IMR-90 (cell line): ENCODE data around the gene THRB. TPM values are rescaled to one million over a fixed set of nuclear protein-coding genes. Genes with fewer than 3 reads are reported as not detected.

Experiments
- ATAC-seq: fragments of 200-7000 bp; cut with Tn5 transposase; 2 replicates; pipeline ENCODE4 v1.9.1; 2020; ENCODE audit warnings: low read depth, mild to moderate bottlenecking, moderate library complexity
- BruUV-seq: library from RNA; stranded (reverse); fragments of 400-500 nt; replicated peaks from 2 replicates; lab custom pipeline; 2021; lab: Mats Ljungman, UMichigan
- CTCF ChIA-PET: fragments of 300-600 bp; formaldehyde crosslinking; extraction: SDS; loops from one replicate; lab custom pipeline; 2021; ENCODE audit warnings: antibody characterized with exemption; lab: Yijun Ruan, JAX
- POLR2A ChIA-PET: fragments of 300-600 bp; sonication (Branson Sonifier 250); formaldehyde crosslinking; loops from one replicate; lab custom pipeline; 2022; ENCODE audit warnings: antibody characterized with exemption; ENCODE audit not compliant: unreplicated experiment; lab: Charles Lee
- DNase-seq: peaks from one replicate; pipeline ENCODE4 v3.0.0; 2013
- H2AFZ ChIP-seq: replicated peaks from 2 replicates; pipeline ENCODE3; 2013; ENCODE audit warnings: low read length, mild to moderate bottlenecking; ENCODE audit not compliant: poor library complexity
- H2AK5ac ChIP-seq: 2 replicates; pipeline ENCODE4 v1.6.1; 2013; ENCODE audit warnings: low read depth, low read length, inconsistent platforms
- H2AK9ac ChIP-seq: replicated peaks from 2 replicates; pipeline ENCODE3; 2013; ENCODE audit warnings: mild to moderate bottlenecking, low read depth, low read length, moderate library complexity; ENCODE audit not compliant: poor library complexity
- H2BK120ac ChIP-seq: 2 replicates; pipeline ENCODE4 v1.6.1; 2013; ENCODE audit warnings: low read depth, low read length, inconsistent platforms
- H2BK15ac ChIP-seq: 3 replicates; pipeline ENCODE4 v1.6.1; 2013; ENCODE audit warnings: low read depth, low read length, inconsistent platforms
- H2BK20ac ChIP-seq: 2 replicates; pipeline ENCODE4 v1.6.1; 2013; ENCODE audit warnings: low read depth, mild to moderate bottlenecking, inconsistent platforms, low read length, moderate library complexity
- H2BK5ac ChIP-seq: 2 replicates; pipeline ENCODE4 v1.6.1; 2013; ENCODE audit warnings: mild to moderate bottlenecking, low read depth, low read length, inconsistent platforms; ENCODE audit not compliant: poor library complexity, severe bottlenecking
- H3K14ac ChIP-seq: replicated peaks from 2 replicates; pipeline ENCODE4 v1.6.1; 2013; ENCODE audit warnings: low read depth, low read length, inconsistent platforms
- H3K18ac ChIP-seq: 2 replicates; pipeline ENCODE4 v1.6.1; 2013; ENCODE audit warnings: low read depth, low read length, control low read depth
- H3K23ac ChIP-seq: 2 replicates; pipeline ENCODE4 v1.6.1; 2013; ENCODE audit warnings: low read depth, low read length, inconsistent platforms
- H3K27ac ChIP-seq: 2 replicates; pipeline ENCODE4 v1.5.1; 2013; ENCODE audit warnings: mild to moderate bottlenecking, control low read depth, low read length; ENCODE audit not compliant: insufficient read depth
- H3K27me3 ChIP-seq: 2 replicates; pipeline ENCODE4 v1.6.1; 2013; ENCODE audit warnings: low read length; ENCODE audit not compliant: control insufficient read depth, insufficient read depth
- H3K36me3 ChIP-seq: 2 replicates; pipeline ENCODE4 v1.6.1; 2013; ENCODE audit warnings: low read length, mixed read lengths; ENCODE audit not compliant: control insufficient read depth, insufficient read depth
- H3K4ac ChIP-seq: 2 replicates; pipeline ENCODE4 v1.6.1; 2013; ENCODE audit warnings: low read depth, low read length, inconsistent platforms
- H3K4me1 ChIP-seq: 2 replicates; pipeline ENCODE4 v1.6.1; 2013; ENCODE audit warnings: low read length, mixed read lengths; ENCODE audit not compliant: control insufficient read depth, insufficient read depth
- H3K4me2 ChIP-seq: 2 replicates; pipeline ENCODE4 v1.6.1; 2013; ENCODE audit warnings: low read depth, mild to moderate bottlenecking, control low read depth, low read length, moderate library complexity
- H3K4me3 ChIP-seq: 2 replicates; pipeline ENCODE4 v1.5.1; 2013; ENCODE audit warnings: low read depth, mild to moderate bottlenecking, control low read depth, low read length, moderate library complexity; ENCODE audit not compliant: insufficient read depth
- H3K56ac ChIP-seq: 2 replicates; pipeline ENCODE4 v1.6.1; 2013; ENCODE audit warnings: low read length, inconsistent platforms; ENCODE audit not compliant: insufficient read depth; ENCODE audit errors: extremely low read depth
- H3K79me1 ChIP-seq, 2 experiments: 2 replicates each; pipeline ENCODE4 v1.6.1; 2013; ENCODE audit warnings: low read length in 2 of 2, inconsistent platforms in 1 of 2, low read depth in 1 of 2
- H3K9ac ChIP-seq: 2 replicates; pipeline ENCODE4 v1.6.1; 2013; ENCODE audit warnings: low read depth, low read length, control low read depth
- H3K9me1 ChIP-seq: 2 replicates; pipeline ENCODE4 v1.6.1; 2013; ENCODE audit warnings: low read length, inconsistent platforms; ENCODE audit not compliant: insufficient read depth
- H3K9me3 ChIP-seq: 2 replicates; pipeline ENCODE4 v1.6.1; 2013; ENCODE audit warnings: low read length; ENCODE audit not compliant: control insufficient read depth, insufficient read depth
- H4K20me1 ChIP-seq: 2 replicates; pipeline ENCODE4 v1.6.1; 2013; ENCODE audit warnings: low read length, inconsistent platforms; ENCODE audit not compliant: insufficient read depth
- H4K5ac ChIP-seq: 2 replicates; pipeline ENCODE4 v1.6.1; 2013; ENCODE audit warnings: mild to moderate bottlenecking, low read depth, low read length, control low read depth
- H4K8ac ChIP-seq, 2 experiments: 2 replicates each; pipeline ENCODE4 v1.6.1; 2013; ENCODE audit warnings: low read depth in 2 of 2, low read length in 2 of 2, control low read depth in 1 of 2, inconsistent platforms in 1 of 2
- H4K91ac ChIP-seq: 2 replicates; pipeline ENCODE4 v1.6.1; 2013; ENCODE audit warnings: low read depth, low read length, inconsistent platforms; ENCODE audit not compliant: insufficient read depth
- CEBPB ChIP-seq: IDR thresholded peaks from 2 replicates; pipeline ENCODE4 v1.6.1; 2012; ENCODE audit warnings: low read depth, low read length, improper control_type of control experiment
- CHD1 ChIP-seq: IDR thresholded peaks from 2 replicates; pipeline ENCODE4 v1.6.1; 2012; ENCODE audit warnings: low read depth, low read length, improper control_type of control experiment
- MAFK ChIP-seq: IDR thresholded peaks from 2 replicates; pipeline ENCODE4 v1.6.1; 2012; ENCODE audit warnings: low read depth, low read length, improper control_type of control experiment
- MAZ ChIP-seq: IDR thresholded peaks from 2 replicates; pipeline ENCODE4 v1.6.1; 2012; ENCODE audit warnings: low read depth, mild to moderate bottlenecking, low read length, improper control_type of control experiment, moderate library complexity, borderline replicate concordance
- MXI1 ChIP-seq: IDR thresholded peaks from 2 replicates; pipeline ENCODE4 v1.6.1; 2012; ENCODE audit warnings: low read depth, mild to moderate bottlenecking, low read length, moderate library complexity, borderline replicate concordance
- NFE2L2 ChIP-seq: fragments of 150-350 bp; IDR thresholded peaks from 2 replicates; pipeline ENCODE4 v1.6.1; 2016; ENCODE audit warnings: low read depth, mild to moderate bottlenecking, low read length
- POLR2A ChIP-seq: IDR thresholded peaks from 2 replicates; pipeline ENCODE4 v1.6.1; 2012; ENCODE audit warnings: mild to moderate bottlenecking, low read depth, low read length
- RAD21 ChIP-seq: IDR thresholded peaks from 2 replicates; pipeline ENCODE4 v1.6.1; 2012; ENCODE audit warnings: low read length, improper control_type of control experiment
- RFX5 ChIP-seq: IDR thresholded peaks from 2 replicates; pipeline ENCODE4 v1.8.0; 2012; ENCODE audit warnings: low read depth, mild to moderate bottlenecking, low read length, moderate library complexity
- USF2 ChIP-seq: fragments of 150-350 bp; IDR thresholded peaks from 2 replicates; pipeline ENCODE4 v1.6.1; 2017; ENCODE audit warnings: mild to moderate bottlenecking, antibody characterized with exemption, low read length, low read depth
- WGBS, 2 experiments: methylation state at CpG; one replicate each; pipeline versions ENCODE4 v1.1.5 to v1.1.7; 2013; ENCODE audit warnings: missing lambda C conversion rate in 2 of 2; ENCODE audit not compliant: insufficient read length in 1 of 2; ENCODE audit errors: extremely low coverage in 2 of 2; 5-methylcytosine and 5-hydroxymethylcytosine counted together
- dilution Hi-C: fragments of 300-500 bp; cut with HindIII; formaldehyde crosslinking; loops from one replicate; pipeline ENCODE4 v1.14.3; 2018; ENCODE audit warnings: low sequenced_read_pairs; ENCODE audit not compliant: unreplicated experiment
- in situ Hi-C: fragments of 300-500 bp; cut with MboI; formaldehyde crosslinking; loops from 3 replicates; pipeline ENCODE4 v1.14.3; 2019; ENCODE audit warnings: low sequenced_read_pairs, inconsistent platforms, mixed read lengths
- intact Hi-C: fragments of 100-400 bp; cut with micrococcal nuclease; formaldehyde crosslinking; loops from 2 replicates; pipeline ENCODE4 v1.10.0; 2022
- polyA plus RNA-seq, 3 experiments: library from polyadenylated mRNA; depleted of rRNA; stranded (reverse); fragments of >200 nt; gene quantifications; 2 replicates each; pipeline ENCODE4 v1.2.3, GENCODE V29; 2012; ENCODE audit warnings: low replicate concordance in 1 of 3
- total RNA-seq: library from RNA; depleted of rRNA; stranded (reverse); fragments of >200 nt; gene quantifications from 2 replicates; pipeline ENCODE4 v1.2.3, GENCODE V29; 2012
- TF ChIP-seq, protein P1 (sequence below): fragments of 150-350 bp; IDR thresholded peaks from 2 replicates; pipeline ENCODE4 v1.6.1; 2016; ENCODE audit warnings: low read depth, mild to moderate bottlenecking, low read length, moderate library complexity, borderline replicate concordance

Gene THRB
- total and polyA plus RNA-seq, 2 of the 4 experiments (the other 2 are of a cell fraction), result under 0.01 TPM; not detected in 1

- Histone ChIP-seq H4K91ac (no peak overlapping the region), H3K14ac (no peak overlapping the region), H2BK120ac (no peak overlapping the region), H2BK15ac (no peak overlapping the region), H3K4ac (no peak overlapping the region), H3K9ac (no peak overlapping the region), H2AFZ (no peak overlapping the region), H2BK5ac (no peak overlapping the region), H3K9me1 (no peaks in the 10 kb centered on the region), H2AK9ac (no peak overlapping the region), H4K5ac (no peak overlapping the region), H3K4me1 (no peaks in the 10 kb centered on the region), H3K9me3 (no peaks in the 10 kb centered on the region), H3K27me3 (no peaks in the 10 kb centered on the region), H3K79me1 (no peaks in the 10 kb centered on the region), H3K18ac (no peak overlapping the region), H2BK20ac (no peak overlapping the region), H3K23ac (no peak overlapping the region), H3K4me3 (no peak overlapping the region), H2AK5ac (no peak overlapping the region), H3K56ac (no peak overlapping the region), H3K27ac (no peak overlapping the region), H4K8ac (no peak overlapping the region), H3K4me2 (no peak overlapping the region), H3K36me3 (no peaks in the 10 kb centered on the region), H4K20me1 (no peaks in the 10 kb centered on the region)
- dilution Hi-C loops (no loop called here), in situ Hi-C loops (no loop called here), intact Hi-C loops (no loop called here)
- BruUV-seq, result no TSS peak
- TF ChIP-seq, protein P1, sequence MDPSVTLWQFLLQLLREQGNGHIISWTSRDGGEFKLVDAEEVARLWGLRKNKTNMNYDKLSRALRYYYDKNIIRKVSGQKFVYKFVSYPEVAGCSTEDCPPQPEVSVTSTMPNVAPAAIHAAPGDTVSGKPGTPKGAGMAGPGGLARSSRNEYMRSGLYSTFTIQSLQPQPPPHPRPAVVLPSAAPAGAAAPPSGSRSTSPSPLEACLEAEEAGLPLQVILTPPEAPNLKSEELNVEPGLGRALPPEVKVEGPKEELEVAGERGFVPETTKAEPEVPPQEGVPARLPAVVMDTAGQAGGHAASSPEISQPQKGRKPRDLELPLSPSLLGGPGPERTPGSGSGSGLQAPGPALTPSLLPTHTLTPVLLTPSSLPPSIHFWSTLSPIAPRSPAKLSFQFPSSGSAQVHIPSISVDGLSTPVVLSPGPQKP, result no peak
- TF ChIP-seq POLR2A (no peak), USF2 (no peak), RAD21 (no peak), MAZ (no peak), NFE2L2 (no peak), RFX5 (no peak), CHD1 (no peak), MXI1 (no peak), CEBPB (no peak), MAFK (no peak)
- no CpG with 5 or more reads among the region's 1 CpG for WGBS, 2 experiments
- DNase-seq (no peak), ATAC-seq (no peak)
- ChIA-PET POLR2A (no interaction called here), CTCF (no interaction called here)
Observed at GRCh38 chr3:24359102-24359501, 135.5 kb downstream of the THRB start.
